ENCODE measurements around the gene ZSCAN9. TPM values are rescaled to one million over a fixed set of nuclear protein-coding genes. Genes with fewer than 3 reads are reported as not detected.

The ZSCAN9 gene
- total RNA-seq, 1 donor from 2014 or later, result 12.1 TPM

- FAIRE-seq (no peak), DNase-seq (ENCODE audit: low read depth) (no peak)
- Histone ChIP-seq H3K27me3 (ENCODE audit: control insufficient read depth, insufficient read depth, low read length) (no peaks in the 10 kb centered on the region), H3K36me3 (ENCODE audit: control insufficient read depth, insufficient read depth, low read length) (no peaks in the 10 kb centered on the region), H3K4me3 (ENCODE audit: low read depth, low read length) (no peak overlapping the region)
- no peak for TF ChIP-seq CTCF (IDR thresholded peaks at IDR 0.05; ENCODE audit: insufficient read depth, low read length, severe bottlenecking)
Observed at GRCh38 chr6:28254121-28254519, 29.0 kb downstream of the ZSCAN9 start.

- Histone ChIP-seq H3K27me3 (ENCODE audit: control insufficient read depth, insufficient read depth, low read length) (no peaks in the 10 kb centered on the region), H3K36me3 (ENCODE audit: control insufficient read depth, insufficient read depth, low read length) (no peaks in the 10 kb centered on the region), H3K4me3 (ENCODE audit: low read depth, low read length) (no peak overlapping the region)
- no peak for TF ChIP-seq CTCF (IDR thresholded peaks at IDR 0.05; ENCODE audit: insufficient read depth, low read length, severe bottlenecking)
- FAIRE-seq (no peak), DNase-seq (ENCODE audit: low read depth) (no peak)
Observed at GRCh38 chr6:28257042-28257441, 32.0 kb downstream of the ZSCAN9 start.

GRCh38 chr6:28258877-28259777 is 34.1 kb downstream of the ZSCAN9 start, which contains the start of gene NKAPL:
NKAPL (plus strand) TSS chr6:28259297; CDS start chr6:28259372, 75 bp downstream.
- DNase-seq (ENCODE audit: low read depth) (peak; percentile 29), FAIRE-seq (no peak)
- no peak for TF ChIP-seq CTCF (IDR thresholded peaks at IDR 0.05; ENCODE audit: insufficient read depth, low read length, severe bottlenecking)
- Histone ChIP-seq H3K27me3 (ENCODE audit: control insufficient read depth, insufficient read depth, low read length) (no peaks in the 10 kb centered on the region), H3K36me3 (ENCODE audit: control insufficient read depth, insufficient read depth, low read length) (no peaks in the 10 kb centered on the region), H3K4me3 (ENCODE audit: low read depth, low read length) (peak within 1 kb of the TSS; percentile 38)

- TF ChIP-seq CTCF (IDR thresholded peaks at IDR 0.05; ENCODE audit: insufficient read depth, low read length, severe bottlenecking), result no peak
- Histone ChIP-seq H3K36me3 (ENCODE audit: control insufficient read depth, insufficient read depth, low read length) (no peaks in the 10 kb centered on the region), H3K27me3 (ENCODE audit: control insufficient read depth, insufficient read depth, low read length) (no peaks in the 10 kb centered on the region), H3K4me3 (ENCODE audit: low read depth, low read length) (no peak overlapping the region)
- no peak for FAIRE-seq
- DNase-seq (ENCODE audit: low read depth), result no peak
Observed at GRCh38 chr6:28263922-28264321, 38.8 kb downstream of the ZSCAN9 start.

GRCh38 chr6:28264834-28265401 is 39.8 kb downstream of the ZSCAN9 start:
- DNase-seq (ENCODE audit: low read depth), result no peak
- Histone ChIP-seq H3K36me3 (ENCODE audit: control insufficient read depth, insufficient read depth, low read length) (no peaks in the 10 kb centered on the region), H3K27me3 (ENCODE audit: control insufficient read depth, insufficient read depth, low read length) (no peaks in the 10 kb centered on the region), H3K4me3 (ENCODE audit: low read depth, low read length) (no peak overlapping the region)
- no peak for TF ChIP-seq CTCF (IDR thresholded peaks at IDR 0.05; ENCODE audit: insufficient read depth, low read length, severe bottlenecking)
- no peak for FAIRE-seq
